A549 (cell line): ENCODE data around the gene SCUBE3. TPM values are rescaled to one million over a fixed set of nuclear protein-coding genes. Genes with fewer than 3 reads are reported as not detected.

ENCODE experiments used
- ATAC-seq, 2 experiments: fragments of 200-7000 bp in 1 of 2; fragments of >200 bp in 1 of 2; cut with Nextera tagmentation in 1 of 2; cut with Tn5 transposase in 1 of 2; 3 replicates each; pipeline versions ENCODE4 v1.8.0 to v1.9.1; 2018 to 2020; ENCODE audit warnings: mild to moderate bottlenecking in 1 of 2, moderate library complexity in 1 of 2
- CTCF ChIA-PET: fragments of 300-600 bp; sonication (Branson Sonifier 250); formaldehyde crosslinking; extraction: SDS; loops from one replicate; lab custom pipeline; 2021; ENCODE audit warnings: antibody characterized with exemption, inconsistent platforms; lab: Yijun Ruan, JAX
- POLR2A ChIA-PET: fragments of 350-600 bp; formaldehyde crosslinking; extraction: SDS; loops from one replicate; lab custom pipeline; 2021; ENCODE audit warnings: antibody characterized with exemption, inconsistent platforms; lab: Yijun Ruan, JAX
- DNase-seq, 2 experiments: peaks; one replicate each; pipeline versions ENCODE4 v3.0.0 to v3.0.0-alpha.2; 2011 to 2016; ENCODE audit warnings: low read depth in 1 of 2, low spot score in 1 of 2
- FAIRE-seq: peaks from 2 replicates; lab custom pipeline; 2011; peaks lifted over from hg19 to GRCh38; lab: Jason Lieb, UNC
- H3K27ac ChIP-seq, 2 experiments: fragments of >200 bp; sonication (Bioruptor Twin); formaldehyde crosslinking; 3 replicates each; pipeline ENCODE4 v1.5.1; 2016 to 2017
- H3K4me1 ChIP-seq: fragments of >200 bp; sonication (Bioruptor Twin); formaldehyde crosslinking; 3 replicates; pipeline ENCODE4 v1.6.1; 2016
- H3K4me2 ChIP-seq: fragments of >200 bp; sonication (Bioruptor Twin); formaldehyde crosslinking; 3 replicates; pipeline ENCODE4 v1.6.1; 2016
- H3K4me3 ChIP-seq: fragments of >200 bp; sonication (Bioruptor Twin); formaldehyde crosslinking; 3 replicates; pipeline ENCODE4 v1.5.1; 2016
- H3K9me3 ChIP-seq: fragments of >200 bp; sonication (Bioruptor Twin); formaldehyde crosslinking; 3 replicates; pipeline ENCODE4 v1.6.1; 2016
- CBX8 ChIP-seq: fragments of 200-600 bp; sonication (generic); IDR thresholded peaks from 2 replicates; pipeline ENCODE4 v1.6.1; 2016
- CHD4 ChIP-seq: fragments of 200-600 bp; sonication (generic); IDR thresholded peaks from 2 replicates; pipeline ENCODE4 v1.6.1; 2016; ENCODE audit warnings: antibody characterized with exemption, mild to moderate bottlenecking, borderline replicate concordance
- EHMT2 ChIP-seq: fragments of 200-600 bp; sonication (generic); IDR thresholded peaks from 2 replicates; pipeline ENCODE4 v1.6.1; 2016; ENCODE audit warnings: antibody characterized with exemption, low read depth, mild to moderate bottlenecking, moderate library complexity
- EP300 ChIP-seq, 2 experiments: fragments of >200 bp; sonication (Bioruptor Twin); formaldehyde crosslinking; IDR thresholded peaks; 2 replicates in 1 of 2; 3 replicates in 1 of 2; pipeline ENCODE4 v1.6.1; 2016 to 2017
- FOSL2 ChIP-seq, 2 experiments: fragments of 450-650 bp in 1 of 2; fragments of >200 bp in 1 of 2; sonication (Bioruptor Twin) in 1 of 2; formaldehyde crosslinking; IDR thresholded peaks; 2 replicates each; pipeline versions ENCODE4 v1.5.0 to v1.6.1; 2016 to 2020; ENCODE audit warnings: mild to moderate bottlenecking in 1 of 2, moderate library complexity in 1 of 2
- HDAC2 ChIP-seq: fragments of 200-600 bp; sonication (generic); IDR thresholded peaks from 2 replicates; pipeline ENCODE4 v1.6.1; 2016
- HEYL ChIP-seq: fragments of 250-450 bp; sonication (Bioruptor Pico); IDR thresholded peaks from 2 replicates; pipeline ENCODE4 v1.8.0; 2021; ENCODE audit warnings: mild to moderate bottlenecking, moderate library complexity
- HOXB13 ChIP-seq: fragments of 250-450 bp; sonication (Bioruptor Pico); IDR thresholded peaks from 2 replicates; pipeline ENCODE4 v1.5.0; 2020; ENCODE audit warnings: low read depth, mild to moderate bottlenecking, moderate library complexity
- HOXB5 ChIP-seq: fragments of 250-450 bp; sonication (Bioruptor Pico); IDR thresholded peaks from 2 replicates; pipeline ENCODE4 v1.5.0; 2020; ENCODE audit warnings: mild to moderate bottlenecking, moderate library complexity
- MAFK ChIP-seq: fragments of 450-650 bp; IDR thresholded peaks from 2 replicates; pipeline ENCODE4 v1.6.1; 2014; ENCODE audit not compliant: partially characterized antibody
- MAZ ChIP-seq: fragments of 150-350 bp; IDR thresholded peaks from 2 replicates; pipeline ENCODE4 v1.6.1; 2014; ENCODE audit warnings: antibody characterized with exemption, low read depth, low read length, borderline replicate concordance
- NPAS2 ChIP-seq: fragments of 250-450 bp; sonication (Bioruptor Pico); IDR thresholded peaks from 2 replicates; pipeline ENCODE4 v1.8.0; 2022; ENCODE audit warnings: mild to moderate bottlenecking, moderate library complexity, borderline replicate concordance
- RARB ChIP-seq: fragments of 250-450 bp; sonication (Bioruptor Pico); IDR thresholded peaks from 2 replicates; pipeline ENCODE4 v1.8.0; 2021; ENCODE audit warnings: mild to moderate bottlenecking, moderate library complexity
- RCOR1 ChIP-seq: fragments of 150-350 bp; IDR thresholded peaks from 2 replicates; pipeline ENCODE4 v1.6.1; 2014; ENCODE audit warnings: antibody characterized with exemption, low read length, low read depth
- RFX5 ChIP-seq: fragments of 450-650 bp; IDR thresholded peaks from 2 replicates; pipeline ENCODE4 v1.7.1; 2014; ENCODE audit warnings: antibody characterized with exemption, mild to moderate bottlenecking, moderate library complexity
- RNF2 ChIP-seq: fragments of 200-600 bp; sonication (generic); IDR thresholded peaks from 2 replicates; pipeline ENCODE4 v1.6.1; 2016; ENCODE audit warnings: low read depth, mild to moderate bottlenecking, antibody characterized with exemption, moderate library complexity, borderline replicate concordance
- SMC3 ChIP-seq: fragments of >200 bp; sonication (Bioruptor Twin); formaldehyde crosslinking; IDR thresholded peaks from 3 replicates; pipeline ENCODE4 v1.6.1; 2018; ENCODE audit warnings: inconsistent platforms
- TFCP2L1 ChIP-seq: fragments of 250-450 bp; sonication (Bioruptor Pico); IDR thresholded peaks from 2 replicates; pipeline ENCODE4 v1.5.0; 2021; ENCODE audit warnings: mild to moderate bottlenecking
- TP53 ChIP-seq: fragments of 250-450 bp; sonication (Bioruptor Pico); IDR thresholded peaks from 2 replicates; pipeline ENCODE4 v1.5.0; 2021; ENCODE audit warnings: mild to moderate bottlenecking, moderate library complexity
- ZC3H11A ChIP-seq: fragments of 450-650 bp; IDR thresholded peaks from 2 replicates; pipeline ENCODE4 v1.6.1; 2014; ENCODE audit warnings: antibody characterized with exemption, mild to moderate bottlenecking
- ZFP36 ChIP-seq: fragments of 450-650 bp; IDR thresholded peaks from 2 replicates; pipeline ENCODE4 v1.6.1; 2014; ENCODE audit warnings: borderline replicate concordance; ENCODE audit not compliant: partially characterized antibody
- ZNF302 ChIP-seq: fragments of 250-450 bp; sonication (Bioruptor Pico); IDR thresholded peaks from 2 replicates; pipeline ENCODE4 v1.9.0; 2021; ENCODE audit warnings: inconsistent platforms, mild to moderate bottlenecking, moderate library complexity
- ZSCAN20 ChIP-seq: fragments of 250-450 bp; sonication (Bioruptor Pico); IDR thresholded peaks from 2 replicates; pipeline ENCODE4 v1.8.0; 2022; ENCODE audit warnings: mild to moderate bottlenecking, moderate library complexity
- WGBS: methylation state at CpG from one replicate; pipeline ENCODE4 v1.1.6; 2017; ENCODE audit errors: missing lambda C conversion rate; 5-methylcytosine and 5-hydroxymethylcytosine counted together
- polyA plus RNA-seq, 4 experiments: library from polyadenylated mRNA; depleted of rRNA in 3 of 4; stranded (reverse); fragments of >200 nt; fragmentation: RNase III in 1 of 4; extraction: RNeasy Plus Mini Kit Qiagen cat#74134 plus additional on column Dnase treatment in 1 of 4; gene quantifications; 2 replicates in 3 of 4; 3 replicates in 1 of 4; pipeline ENCODE4 v1.2.3, GENCODE V29; 2011 to 2017
- TF ChIP-seq, protein P1 (sequence below): fragments of 200-600 bp; sonication (generic); IDR thresholded peaks from 2 replicates; pipeline ENCODE4 v1.6.1; 2016; ENCODE audit warnings: antibody characterized with exemption, mild to moderate bottlenecking, moderate library complexity
- TF ChIP-seq, protein P2 (sequence below): IDR thresholded peaks from 2 replicates; pipeline ENCODE4 v1.6.1; 2012
- TF ChIP-seq, protein P3 (sequence below): fragments of >200 bp; sonication (Bioruptor Twin); formaldehyde crosslinking; IDR thresholded peaks from 3 replicates; pipeline ENCODE4 v1.6.1; 2016
- TF ChIP-seq, protein P4 (sequence below): fragments of 450-650 bp; IDR thresholded peaks from 2 replicates; pipeline ENCODE4 v1.6.1; 2014; ENCODE audit warnings: antibody characterized with exemption
- TF ChIP-seq, protein P5 (sequence below): fragments of 250-450 bp; sonication (Bioruptor Pico); IDR thresholded peaks from 2 replicates; pipeline ENCODE4 v1.5.0; 2020; ENCODE audit warnings: low read depth, mild to moderate bottlenecking, moderate library complexity

Gene SCUBE3
- polyA plus RNA-seq, 2 of the 4 experiments (the other 2 are of a cell fraction), result 0.06 to 0.13 TPM

DNA sequence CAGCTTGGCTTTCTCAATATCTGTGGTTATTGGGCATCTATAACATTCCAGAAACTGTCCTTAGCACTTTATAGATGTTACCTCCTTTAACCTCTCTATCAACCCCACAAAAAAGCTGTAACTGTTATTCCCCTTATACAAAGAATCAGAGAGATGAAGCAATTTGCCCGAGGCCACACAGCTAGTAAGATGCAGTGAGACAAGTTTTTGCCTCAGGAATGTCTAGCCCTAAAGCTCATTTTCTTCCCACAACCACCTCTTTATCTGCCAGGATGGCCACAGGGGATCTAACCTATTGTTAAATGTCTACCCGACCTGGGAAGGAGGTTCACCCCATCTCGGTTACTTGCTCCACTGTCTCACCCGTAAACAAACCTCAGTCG is 40.7 kb upstream of the SCUBE3 start:
- FAIRE-seq (no peak), DNase-seq (no peak), ATAC-seq (no peak)
- Histone ChIP-seq H3K27ac (no peak overlapping the region), H3K4me3 (no peak overlapping the region), H3K4me2 (no peak overlapping the region), H3K9me3 (no peaks in the 10 kb centered on the region), H3K4me1 (peaks cover 3% of the 10 kb centered on the region; the same call in 1 of the 3 replicates)
- ChIA-PET POLR2A (no interaction called here), CTCF (interaction anchor here (1.3 to 1.9 kb wide), 3 partner anchors 18 to 68 kb away, joined by 3 to 8 read pairs (median 5); no protein-coding TSS in a partner anchor)
- TF ChIP-seq, protein P1, sequence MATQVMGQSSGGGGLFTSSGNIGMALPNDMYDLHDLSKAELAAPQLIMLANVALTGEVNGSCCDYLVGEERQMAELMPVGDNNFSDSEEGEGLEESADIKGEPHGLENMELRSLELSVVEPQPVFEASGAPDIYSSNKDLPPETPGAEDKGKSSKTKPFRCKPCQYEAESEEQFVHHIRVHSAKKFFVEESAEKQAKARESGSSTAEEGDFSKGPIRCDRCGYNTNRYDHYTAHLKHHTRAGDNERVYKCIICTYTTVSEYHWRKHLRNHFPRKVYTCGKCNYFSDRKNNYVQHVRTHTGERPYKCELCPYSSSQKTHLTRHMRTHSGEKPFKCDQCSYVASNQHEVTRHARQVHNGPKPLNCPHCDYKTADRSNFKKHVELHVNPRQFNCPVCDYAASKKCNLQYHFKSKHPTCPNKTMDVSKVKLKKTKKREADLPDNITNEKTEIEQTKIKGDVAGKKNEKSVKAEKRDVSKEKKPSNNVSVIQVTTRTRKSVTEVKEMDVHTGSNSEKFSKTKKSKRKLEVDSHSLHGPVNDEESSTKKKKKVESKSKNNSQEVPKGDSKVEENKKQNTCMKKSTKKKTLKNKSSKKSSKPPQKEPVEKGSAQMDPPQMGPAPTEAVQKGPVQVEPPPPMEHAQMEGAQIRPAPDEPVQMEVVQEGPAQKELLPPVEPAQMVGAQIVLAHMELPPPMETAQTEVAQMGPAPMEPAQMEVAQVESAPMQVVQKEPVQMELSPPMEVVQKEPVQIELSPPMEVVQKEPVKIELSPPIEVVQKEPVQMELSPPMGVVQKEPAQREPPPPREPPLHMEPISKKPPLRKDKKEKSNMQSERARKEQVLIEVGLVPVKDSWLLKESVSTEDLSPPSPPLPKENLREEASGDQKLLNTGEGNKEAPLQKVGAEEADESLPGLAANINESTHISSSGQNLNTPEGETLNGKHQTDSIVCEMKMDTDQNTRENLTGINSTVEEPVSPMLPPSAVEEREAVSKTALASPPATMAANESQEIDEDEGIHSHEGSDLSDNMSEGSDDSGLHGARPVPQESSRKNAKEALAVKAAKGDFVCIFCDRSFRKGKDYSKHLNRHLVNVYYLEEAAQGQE, result no peak
- TF ChIP-seq, protein P2, sequence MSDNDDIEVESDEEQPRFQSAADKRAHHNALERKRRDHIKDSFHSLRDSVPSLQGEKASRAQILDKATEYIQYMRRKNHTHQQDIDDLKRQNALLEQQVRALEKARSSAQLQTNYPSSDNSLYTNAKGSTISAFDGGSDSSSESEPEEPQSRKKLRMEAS, result no peak
- no peak for TF ChIP-seq TFCP2L1 (CRISPR knock-in tag)
- TF ChIP-seq, protein P3, sequence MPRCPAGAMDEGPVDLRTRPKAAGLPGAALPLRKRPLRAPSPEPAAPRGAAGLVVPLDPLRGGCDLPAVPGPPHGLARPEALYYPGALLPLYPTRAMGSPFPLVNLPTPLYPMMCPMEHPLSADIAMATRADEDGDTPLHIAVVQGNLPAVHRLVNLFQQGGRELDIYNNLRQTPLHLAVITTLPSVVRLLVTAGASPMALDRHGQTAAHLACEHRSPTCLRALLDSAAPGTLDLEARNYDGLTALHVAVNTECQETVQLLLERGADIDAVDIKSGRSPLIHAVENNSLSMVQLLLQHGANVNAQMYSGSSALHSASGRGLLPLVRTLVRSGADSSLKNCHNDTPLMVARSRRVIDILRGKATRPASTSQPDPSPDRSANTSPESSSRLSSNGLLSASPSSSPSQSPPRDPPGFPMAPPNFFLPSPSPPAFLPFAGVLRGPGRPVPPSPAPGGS, result no peak
- TF ChIP-seq ZNF302, result no peak
- no peak for TF ChIP-seq HOXB13
- no peak for TF ChIP-seq RARB
- TF ChIP-seq MAFK, result no peak
- TF ChIP-seq FOSL2 (IDR thresholded peaks at IDR 0.05), result no peak
- TF ChIP-seq FOSL2 (CRISPR knock-in tag; IDR thresholded peaks at IDR 0.05), result no peak
- no peak for TF ChIP-seq HEYL (CRISPR knock-in tag)
- no peak for TF ChIP-seq TP53
- 77% methylated on average over 5 of the region's 5 CpGs for WGBS

DNA sequence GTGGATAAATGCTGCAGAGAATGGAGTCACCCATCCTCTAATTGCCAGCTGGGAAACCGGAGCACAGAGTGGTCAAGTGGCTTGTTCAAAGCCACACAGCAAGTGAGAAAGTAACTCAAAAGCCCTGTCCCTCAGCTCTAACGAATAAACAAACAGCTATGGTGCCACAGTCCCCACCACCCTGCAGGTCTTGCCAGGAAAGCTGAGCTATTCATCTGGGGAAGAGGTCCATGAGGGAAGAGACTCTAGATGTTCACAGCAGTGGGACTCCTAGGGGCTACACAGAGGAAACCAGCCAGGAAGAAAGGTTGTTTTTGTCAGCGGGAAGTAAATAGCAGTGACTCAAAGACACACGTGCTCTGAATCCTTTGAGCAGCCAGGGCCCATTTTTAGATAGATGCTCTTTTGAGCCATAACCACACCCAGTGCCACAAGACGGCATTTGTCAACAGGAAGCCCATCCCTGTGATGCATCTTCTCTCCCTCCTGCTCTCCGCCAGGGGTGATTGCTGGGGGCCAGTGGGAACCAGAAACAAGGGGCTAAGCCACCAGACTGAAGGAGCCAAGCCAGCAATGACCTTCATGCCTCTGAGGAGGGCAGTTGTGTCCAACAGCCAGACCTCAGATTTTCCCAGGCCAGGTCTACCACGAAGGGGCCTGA is 40.2 kb upstream of the SCUBE3 start:
- POLR2A ChIA-PET, result no interaction called here
- TF ChIP-seq ZFP36 (peak; percentile 31), HOXB13 (no peak)
- FAIRE-seq (no peak), DNase-seq (no peak), ATAC-seq (peak in 1 of 2 experiments; percentile 30; a peak in 2 of 6 replicates)
- H3K9me3 ChIP-seq, result no peaks in the 10 kb centered on the region
- CTCF ChIA-PET, result interaction anchor here (1.3 to 1.8 kb wide), 2 partner anchors 18 to 27 kb away, joined by 3 to 5 read pairs; no protein-coding TSS in a partner anchor
- H3K27ac ChIP-seq, result peak overlapping the region in 1 of 2 experiments; percentile 28; a peak in 1 of 6 replicates
- 47% methylated on average over 6 of the region's 7 CpGs for WGBS
- peaks cover 3% of the 10 kb centered on the region; the same call in 1 of the 3 replicates for H3K4me1 ChIP-seq
- H3K4me2 ChIP-seq, result no peak overlapping the region
- no peak overlapping the region for H3K4me3 ChIP-seq

DNA sequence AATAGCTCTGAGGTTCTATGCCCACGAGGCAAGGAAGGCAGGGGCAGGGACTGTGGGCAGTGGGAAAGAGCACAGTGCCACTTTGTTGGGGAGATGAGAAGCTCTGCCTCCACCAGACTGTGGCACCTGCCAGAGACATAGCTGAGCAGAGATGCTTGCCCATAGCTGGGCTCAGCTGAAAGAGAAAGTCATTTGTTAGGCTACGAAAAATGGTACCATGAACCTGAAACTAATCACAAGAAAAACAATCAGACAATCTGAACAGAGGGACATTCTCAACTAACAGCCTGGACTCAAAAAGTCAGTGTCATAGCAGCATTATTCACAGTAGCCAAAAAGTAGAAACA is 39.7 kb upstream of the SCUBE3 start:
- Histone ChIP-seq H3K4me1 (peaks cover 4% of the 10 kb centered on the region; the same call in 1 of the 3 replicates), H3K9me3 (no peaks in the 10 kb centered on the region), H3K4me2 (no peak overlapping the region), H3K27ac (peak overlapping the region in 1 of 2 experiments; percentile 28; a peak in 1 of 6 replicates), H3K4me3 (no peak overlapping the region)
- CTCF ChIA-PET, result interaction anchor here (1.8 kb wide), 1 partner anchor 28 kb away, joined by 5 read pairs; no protein-coding TSS in a partner anchor
- WGBS, result 92% methylated on average over 1 of the region's 2 CpGs
- DNase-seq, result no peak
- no peak; a peak in 1 of 6 replicates for ATAC-seq
- no peak for FAIRE-seq
- POLR2A ChIA-PET, result no interaction called here
- TF ChIP-seq TP53 (no peak), ZC3H11A (no peak), SMC3 (no peak), RFX5 (no peak), RNF2 (no peak), HEYL (CRISPR knock-in tag) (no peak), HDAC2 (no peak), ZSCAN20 (CRISPR knock-in tag) (no peak), CBX8 (no peak), EHMT2 (no peak), EP300 (IDR thresholded peaks at IDR 0.05) (no peak), CHD4 (no peak), MAZ (no peak), HOXB5 (CRISPR knock-in tag) (no peak), RCOR1 (no peak), NPAS2 (CRISPR knock-in tag) (no peak)
- TF ChIP-seq, protein P4, sequence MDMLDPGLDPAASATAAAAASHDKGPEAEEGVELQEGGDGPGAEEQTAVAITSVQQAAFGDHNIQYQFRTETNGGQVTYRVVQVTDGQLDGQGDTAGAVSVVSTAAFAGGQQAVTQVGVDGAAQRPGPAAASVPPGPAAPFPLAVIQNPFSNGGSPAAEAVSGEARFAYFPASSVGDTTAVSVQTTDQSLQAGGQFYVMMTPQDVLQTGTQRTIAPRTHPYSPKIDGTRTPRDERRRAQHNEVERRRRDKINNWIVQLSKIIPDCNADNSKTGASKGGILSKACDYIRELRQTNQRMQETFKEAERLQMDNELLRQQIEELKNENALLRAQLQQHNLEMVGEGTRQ, result no peak
- TF ChIP-seq, protein P5, sequence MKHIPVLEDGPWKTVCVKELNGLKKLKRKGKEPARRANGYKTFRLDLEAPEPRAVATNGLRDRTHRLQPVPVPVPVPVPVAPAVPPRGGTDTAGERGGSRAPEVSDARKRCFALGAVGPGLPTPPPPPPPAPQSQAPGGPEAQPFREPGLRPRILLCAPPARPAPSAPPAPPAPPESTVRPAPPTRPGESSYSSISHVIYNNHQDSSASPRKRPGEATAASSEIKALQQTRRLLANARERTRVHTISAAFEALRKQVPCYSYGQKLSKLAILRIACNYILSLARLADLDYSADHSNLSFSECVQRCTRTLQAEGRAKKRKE (CRISPR knock-in tag), result no peak
